Lower leg skin (tissue), 3 donors: ENCODE results near the gene PRRX2.

Experiments
- CTCF ChIP-seq, 3 donors: fragments of 450-650 bp; IDR thresholded peaks; one replicate each; pipeline ENCODE4 v1.5.1; 2016; ENCODE audit warnings: antibody characterized with exemption in 3 of 3, mild to moderate bottlenecking in 3 of 3, moderate library complexity in 2 of 3
- POLR2A ChIP-seq, 2 donors: fragments of 450-650 bp; IDR thresholded peaks; one replicate each; pipeline ENCODE4 v1.6.1; 2016 to 2017; ENCODE audit warnings: antibody characterized with exemption in 2 of 2, mild to moderate bottlenecking in 1 of 2, moderate library complexity in 1 of 2

GRCh38 chr9:129632460-129632859 lies 33.0 kb upstream of the PRRX2 start:
- TF ChIP-seq CTCF (IDR thresholded peaks at IDR 0.05) (no peak), POLR2A (IDR thresholded peaks at IDR 0.05) (no peak)
